SIG-M5 (cell line): ENCODE results near the gene B4GALT5.
"Not testable (repeated sequence)": the region's sequence is repeated elsewhere in the genome, so short reads cannot be mapped to it uniquely, and the experiment has no call there.

ENCODE experiments used
- DNase-seq: peaks from one replicate; lab custom pipeline; 2025; lab: John Stamatoyannopoulos, UW

Gene B4GALT5

GRCh38 chr20:49628280-49628679 is 85.4 kb downstream of the B4GALT5 start:
- DNase-seq = not testable (repeated sequence)

- no peak for DNase-seq
These were observed 86.3 kb downstream of the B4GALT5 start for GRCh38 chr20:49627329-49627761.

GRCh38 chr20:49624988-49625387 is 88.7 kb downstream of the B4GALT5 start:
- DNase-seq = not testable (repeated sequence)

DNA sequence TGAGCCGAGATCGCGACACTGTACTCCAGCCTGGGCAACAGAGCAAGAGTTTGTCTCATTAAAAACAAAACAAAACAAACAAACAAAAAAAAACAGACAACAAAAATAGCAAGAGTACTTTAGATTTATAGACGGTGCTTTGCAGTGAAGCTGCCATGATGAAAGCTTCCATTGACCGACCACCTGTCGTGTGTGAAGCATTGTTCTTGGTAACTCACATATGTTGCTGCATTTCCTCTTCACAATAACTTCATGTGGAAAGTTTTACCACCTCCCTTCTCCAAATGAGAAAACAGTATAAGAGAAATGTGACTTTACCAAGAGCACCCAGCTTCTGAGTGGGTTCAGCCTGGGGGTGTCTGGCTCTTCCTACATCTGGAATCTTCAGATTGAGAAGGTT is 89.4 kb downstream of the B4GALT5 start:
- no peak for DNase-seq

DNA sequence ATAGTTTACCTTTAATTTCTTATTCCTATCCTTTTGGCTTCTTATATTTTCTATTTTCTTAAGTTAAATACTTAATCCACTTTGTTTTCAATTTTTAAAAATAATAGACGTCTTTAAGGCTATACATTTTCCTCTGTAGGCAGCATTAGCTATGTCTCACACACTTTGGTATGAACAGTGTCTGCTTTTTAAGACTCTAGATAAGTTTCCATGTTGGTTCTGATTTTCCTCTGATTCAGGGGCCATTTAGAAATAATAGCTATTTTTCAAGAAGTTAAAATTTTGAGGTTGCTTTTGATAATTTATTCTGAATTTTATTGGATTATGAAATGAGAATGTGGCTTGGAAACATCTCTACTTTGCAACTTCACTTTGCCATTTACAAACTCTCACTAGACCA is 91.4 kb downstream of the B4GALT5 start:
- DNase-seq = no peak

DNA sequence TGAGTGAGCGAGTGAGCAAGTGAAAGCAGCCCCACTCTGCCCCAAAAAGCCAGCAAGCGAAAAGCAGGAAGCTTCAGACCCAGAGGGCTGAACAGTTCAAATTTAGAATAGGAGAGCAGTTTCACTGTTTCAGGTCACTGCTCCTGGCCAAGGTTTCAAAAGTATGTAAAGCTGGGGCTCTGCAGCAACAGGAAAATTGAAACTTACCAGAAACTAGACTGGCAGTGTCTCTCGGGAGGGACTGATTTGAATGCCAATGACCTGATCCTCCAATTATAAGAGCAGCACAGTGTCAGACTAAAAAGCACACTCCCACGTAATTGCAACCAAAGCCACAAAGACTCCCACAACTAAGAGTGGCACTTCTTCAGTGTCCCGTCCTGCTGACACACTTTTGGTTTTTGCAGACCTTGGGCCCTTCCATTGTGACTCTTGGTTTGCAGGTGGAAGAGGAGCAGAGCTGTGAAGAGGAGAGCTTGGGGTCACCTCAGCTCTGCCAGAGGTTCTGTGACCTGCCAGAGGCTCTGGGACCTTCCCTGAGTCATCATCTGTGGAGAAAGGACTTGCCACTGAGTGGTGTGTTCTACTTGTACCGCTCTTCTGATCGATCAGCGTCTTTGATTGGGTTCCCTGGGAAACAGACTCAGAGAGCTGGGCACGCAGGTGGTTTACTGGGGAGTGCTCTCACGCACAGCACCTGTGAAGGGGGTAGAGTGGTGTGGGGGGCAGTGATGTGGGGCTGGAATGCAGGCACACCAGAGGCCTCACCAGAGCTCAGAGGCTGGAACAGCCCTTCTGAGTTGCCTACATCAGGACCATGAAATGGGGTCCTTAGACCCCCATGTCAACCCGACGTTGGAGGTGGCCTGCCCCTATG is 93.1 kb downstream of the B4GALT5 start:
- no peak for DNase-seq

DNA sequence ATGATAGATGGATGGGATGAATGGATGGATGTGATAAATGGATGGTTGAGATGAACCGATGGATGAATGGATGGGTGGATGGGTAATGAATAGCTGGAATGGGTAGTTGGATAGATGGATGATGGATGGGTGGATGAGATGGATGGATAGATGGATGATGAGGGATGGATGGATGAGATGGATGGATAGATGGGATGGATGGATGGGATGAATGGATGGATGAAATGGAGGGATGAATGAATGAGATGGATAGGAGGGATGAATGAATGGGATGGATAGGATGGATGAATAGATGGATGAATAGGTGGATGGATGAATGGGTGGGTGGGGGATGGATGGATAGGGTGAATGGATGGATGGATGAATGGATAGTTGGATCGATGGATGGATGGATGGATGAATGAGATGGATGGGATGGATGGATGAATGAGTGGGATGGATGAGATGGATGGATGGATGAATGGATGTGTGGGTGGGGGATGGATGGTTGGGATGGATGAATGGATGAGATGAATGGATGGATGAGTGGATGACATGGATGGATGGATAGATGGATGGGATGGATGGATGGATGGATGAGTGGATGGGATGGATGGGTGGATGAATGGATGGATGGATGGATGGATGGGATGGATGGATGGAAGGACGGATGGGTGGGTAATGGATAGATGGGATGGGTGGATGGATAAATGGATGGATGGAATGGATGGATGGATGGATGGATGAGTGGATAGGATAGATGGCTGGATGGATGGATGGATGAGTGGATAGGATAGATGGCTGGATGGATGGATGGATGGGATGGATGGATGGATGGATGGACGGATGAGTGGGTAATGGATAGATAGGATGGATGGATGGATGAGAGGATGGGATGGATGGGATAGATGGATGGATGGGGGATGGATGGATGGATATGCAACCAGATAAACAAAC is 94.3 kb downstream of the B4GALT5 start:
- no peak for DNase-seq

GRCh38 chr20:49618289-49618688 is 95.4 kb downstream of the B4GALT5 start:
- DNase-seq = no peak

GRCh38 chr20:49617394-49617793 is 96.3 kb downstream of the B4GALT5 start:
- not testable (repeated sequence) for DNase-seq

- DNase-seq = no peak
These were observed 97.3 kb downstream of the B4GALT5 start for GRCh38 chr20:49616154-49617007.

DNA sequence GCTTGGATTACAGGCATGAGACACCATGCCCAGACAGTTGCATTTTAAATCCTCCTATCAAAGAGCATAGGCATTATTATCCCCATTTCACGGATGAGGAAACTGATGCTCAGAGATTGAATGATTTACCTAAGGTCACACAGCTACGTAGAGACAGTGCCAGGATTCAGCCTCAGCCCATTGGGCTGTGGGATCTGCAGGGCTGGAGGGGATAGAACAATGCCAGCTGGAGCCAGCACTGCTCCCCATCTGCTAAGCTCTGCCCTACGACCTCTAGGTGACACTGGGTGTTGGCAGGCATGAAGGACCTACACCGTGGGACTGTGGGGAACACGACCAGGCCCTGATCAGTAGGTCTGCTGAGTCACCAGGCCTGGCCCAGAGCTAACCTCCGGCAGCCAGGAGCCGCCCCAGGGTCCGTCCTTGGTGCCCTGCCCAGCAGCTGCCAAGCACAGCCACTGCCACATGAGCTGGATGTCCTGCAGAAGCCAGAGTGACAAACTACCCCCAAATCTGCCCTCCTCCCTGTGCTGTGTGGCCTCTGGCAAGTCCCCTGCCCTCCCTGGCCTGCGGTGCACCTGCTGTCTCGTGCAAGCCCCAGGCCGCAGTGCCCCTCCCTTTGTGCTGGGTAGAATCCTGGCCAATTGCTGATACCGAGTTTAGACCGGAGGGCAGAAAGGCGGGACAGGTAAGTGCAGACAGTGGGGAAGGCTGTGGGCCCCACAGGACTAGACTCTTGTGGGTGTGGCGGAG is 98.1 kb downstream of the B4GALT5 start:
- DNase-seq = no peak

DNA sequence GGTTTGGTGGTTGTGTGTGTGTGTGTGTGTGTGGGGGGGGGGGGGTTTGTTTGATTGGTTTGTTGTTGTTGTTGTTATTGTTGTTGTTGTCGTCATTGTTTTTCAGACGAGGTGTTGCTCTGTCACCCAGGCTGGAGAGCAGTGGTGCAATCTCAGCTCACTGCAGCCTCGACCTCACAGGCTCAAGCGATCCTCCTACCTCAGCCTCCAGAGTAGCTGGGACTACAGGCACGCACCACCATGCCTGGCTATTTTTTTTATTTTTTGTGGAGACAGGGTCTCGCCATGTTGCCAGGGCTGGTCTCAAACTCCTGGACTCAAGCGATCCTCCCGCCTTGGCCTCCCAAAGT is 98.7 kb downstream of the B4GALT5 start:
- DNase-seq = not testable (repeated sequence)

DNA sequence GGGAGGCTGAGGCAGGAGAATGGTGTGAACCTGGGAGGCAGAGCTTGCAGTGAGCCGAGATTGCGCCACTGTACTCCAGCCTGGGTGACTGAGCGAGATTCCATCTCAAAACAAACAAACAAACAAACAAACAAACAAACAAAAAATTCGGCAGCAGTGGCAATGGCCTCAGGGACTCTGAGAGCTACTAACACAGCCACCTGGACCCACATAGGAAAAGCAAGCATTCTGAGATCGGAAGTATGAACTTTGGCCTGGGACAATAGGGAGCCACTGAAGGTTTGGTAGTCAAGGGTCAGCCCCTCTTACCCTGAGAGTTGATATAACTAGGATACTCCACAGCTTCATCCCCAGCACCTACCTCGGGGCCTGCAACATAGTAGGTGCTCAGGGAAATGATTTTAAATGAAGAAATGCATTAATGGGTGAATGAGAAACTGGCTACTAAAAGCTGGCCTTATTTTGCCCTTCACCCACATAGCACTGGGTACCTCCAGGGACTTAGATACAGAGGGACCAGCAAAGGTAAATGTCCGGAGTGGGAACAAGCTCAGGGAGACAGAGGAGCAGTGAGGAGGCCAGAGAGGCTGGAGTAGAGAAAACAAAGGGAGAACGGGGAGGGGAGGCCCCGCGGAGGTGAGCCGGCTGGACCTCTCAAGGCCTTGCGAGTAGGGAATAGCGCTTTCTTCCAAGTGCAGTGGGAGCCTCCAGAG is 99.2 kb downstream of the B4GALT5 start:
- no peak for DNase-seq

GRCh38 chr20:49612127-49612738 is 101.4 kb downstream of the B4GALT5 start:
- no peak for DNase-seq

DNA sequence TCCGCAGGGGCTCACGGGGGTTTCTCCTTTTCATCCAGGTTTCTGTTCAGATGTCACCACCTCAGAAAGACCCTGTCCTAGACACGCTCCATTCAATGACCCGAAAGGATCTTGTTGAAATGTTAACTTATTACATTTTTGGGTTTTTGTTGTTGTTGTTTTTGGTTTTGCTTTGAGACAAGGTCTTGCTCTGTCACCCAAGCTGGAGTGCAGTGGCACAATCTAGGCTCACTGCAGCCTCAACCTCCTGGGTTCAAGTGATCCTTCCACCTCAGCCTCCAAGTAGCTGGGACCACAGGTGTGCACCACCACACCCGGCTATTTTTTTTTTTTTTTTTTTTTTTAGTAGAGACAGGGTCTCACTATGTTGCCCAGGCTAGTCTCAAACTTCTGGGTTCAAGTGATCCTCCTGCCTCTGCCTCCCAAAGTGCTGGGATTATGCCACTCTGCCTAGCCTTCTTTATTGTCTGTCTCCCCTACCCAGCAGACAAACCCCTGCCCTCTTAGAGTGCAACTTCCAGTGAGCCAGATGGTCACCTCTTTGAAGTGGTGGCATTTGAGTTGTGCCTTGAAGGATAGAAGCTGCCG is 102.0 kb downstream of the B4GALT5 start:
- not testable (repeated sequence) for DNase-seq

- DNase-seq = no peak
These were observed 102.8 kb downstream of the B4GALT5 start for GRCh38 chr20:49610691-49611538.

- DNase-seq = no peak
These were observed 104.7 kb downstream of the B4GALT5 start for GRCh38 chr20:49608752-49609670.

GRCh38 chr20:49607568-49607967 is 106.1 kb downstream of the B4GALT5 start:
- no peak for DNase-seq
